H1 (cell line): ENCODE data around the gene LAMTOR3. TPM values are rescaled to one million over a fixed set of nuclear protein-coding genes. Genes with fewer than 3 reads are reported as not detected.

Source experiments
- CBX5 ChIP-seq: fragments of 300-800, 300-1000 bp; sonication (generic); IDR thresholded peaks from 2 replicates; pipeline ENCODE4 v1.7.1; 2016; ENCODE audit warnings: antibody characterized with exemption, low read length, low read depth
- GABPA ChIP-seq: IDR thresholded peaks from 2 replicates; pipeline ENCODE4 v1.6.1; 2011; ENCODE audit warnings: mild to moderate bottlenecking, low read length, moderate library complexity, borderline replicate concordance; ENCODE audit not compliant: insufficient read depth
- PHF8 ChIP-seq: fragments of 200-600 bp; sonication (generic); conservative IDR thresholded peaks from 2 replicates; pipeline ENCODE4 v1.7.1; 2012; ENCODE audit warnings: low read depth, mild to moderate bottlenecking, inconsistent platforms, low read length, moderate library complexity
- POLR2AphosphoS5 ChIP-seq: IDR thresholded peaks from 2 replicates; pipeline ENCODE4 v1.6.1; 2011; ENCODE audit warnings: low read depth, low read length
- SAP30 ChIP-seq: fragments of 300-600 bp; sonication (generic); IDR thresholded peaks from 2 replicates; pipeline ENCODE4 v1.7.1; 2012; ENCODE audit warnings: low read length, moderate library complexity, mild to moderate bottlenecking, inconsistent platforms; ENCODE audit not compliant: insufficient read depth, insufficient replicate concordance
- polyA plus RNA-seq, 7 experiments: library from polyadenylated mRNA; depleted of rRNA in 3 of 7; stranded (reverse) in 5 of 7; unstranded in 2 of 7; fragments of >200 nt in 5 of 7; fragments of 200-250 nt in 2 of 7; gene quantifications; 1 replicate in 5 of 7; 2 replicates in 1 of 7; 4 replicates in 1 of 7; pipeline versions ENCODE4 v1.2.1 to v1.2.3, GENCODE V29; 2011 to 2013; ENCODE audit warnings: missing spikeins in 2 of 7, mixed read lengths in 2 of 7
- total RNA-seq: library from RNA; stranded (reverse); fragmentation: NEBNext Ultra II Directional; extraction: Animal tissue kit (Norgen Biotek cat#: 25700); gene quantifications from 2 replicates; pipeline ENCODE4 v1.2.1, GENCODE V29; 2021
- TF ChIP-seq, protein P1 (sequence below): fragments of 300-600 bp; sonication (generic); IDR thresholded peaks from 2 replicates; pipeline ENCODE4 v1.7.1; 2012; ENCODE audit warnings: low read length, moderate library complexity, mild to moderate bottlenecking, inconsistent platforms; ENCODE audit not compliant: insufficient replicate concordance
- TF ChIP-seq, protein P2 (sequence below): IDR thresholded peaks from 2 replicates; pipeline ENCODE4 v1.6.1; 2011; ENCODE audit warnings: low read length, improper control_type of control experiment

Gene LAMTOR3
- total and polyA plus RNA-seq, 2 of the 8 experiments (the other 6 are each of a cell fraction or from before 2014, with no cell fraction given), result 25.1 to 34.4 TPM

GRCh38 chr4:99894161-99894997, at the start of gene LAMTOR3 (continued):
- TF ChIP-seq, protein P1, sequence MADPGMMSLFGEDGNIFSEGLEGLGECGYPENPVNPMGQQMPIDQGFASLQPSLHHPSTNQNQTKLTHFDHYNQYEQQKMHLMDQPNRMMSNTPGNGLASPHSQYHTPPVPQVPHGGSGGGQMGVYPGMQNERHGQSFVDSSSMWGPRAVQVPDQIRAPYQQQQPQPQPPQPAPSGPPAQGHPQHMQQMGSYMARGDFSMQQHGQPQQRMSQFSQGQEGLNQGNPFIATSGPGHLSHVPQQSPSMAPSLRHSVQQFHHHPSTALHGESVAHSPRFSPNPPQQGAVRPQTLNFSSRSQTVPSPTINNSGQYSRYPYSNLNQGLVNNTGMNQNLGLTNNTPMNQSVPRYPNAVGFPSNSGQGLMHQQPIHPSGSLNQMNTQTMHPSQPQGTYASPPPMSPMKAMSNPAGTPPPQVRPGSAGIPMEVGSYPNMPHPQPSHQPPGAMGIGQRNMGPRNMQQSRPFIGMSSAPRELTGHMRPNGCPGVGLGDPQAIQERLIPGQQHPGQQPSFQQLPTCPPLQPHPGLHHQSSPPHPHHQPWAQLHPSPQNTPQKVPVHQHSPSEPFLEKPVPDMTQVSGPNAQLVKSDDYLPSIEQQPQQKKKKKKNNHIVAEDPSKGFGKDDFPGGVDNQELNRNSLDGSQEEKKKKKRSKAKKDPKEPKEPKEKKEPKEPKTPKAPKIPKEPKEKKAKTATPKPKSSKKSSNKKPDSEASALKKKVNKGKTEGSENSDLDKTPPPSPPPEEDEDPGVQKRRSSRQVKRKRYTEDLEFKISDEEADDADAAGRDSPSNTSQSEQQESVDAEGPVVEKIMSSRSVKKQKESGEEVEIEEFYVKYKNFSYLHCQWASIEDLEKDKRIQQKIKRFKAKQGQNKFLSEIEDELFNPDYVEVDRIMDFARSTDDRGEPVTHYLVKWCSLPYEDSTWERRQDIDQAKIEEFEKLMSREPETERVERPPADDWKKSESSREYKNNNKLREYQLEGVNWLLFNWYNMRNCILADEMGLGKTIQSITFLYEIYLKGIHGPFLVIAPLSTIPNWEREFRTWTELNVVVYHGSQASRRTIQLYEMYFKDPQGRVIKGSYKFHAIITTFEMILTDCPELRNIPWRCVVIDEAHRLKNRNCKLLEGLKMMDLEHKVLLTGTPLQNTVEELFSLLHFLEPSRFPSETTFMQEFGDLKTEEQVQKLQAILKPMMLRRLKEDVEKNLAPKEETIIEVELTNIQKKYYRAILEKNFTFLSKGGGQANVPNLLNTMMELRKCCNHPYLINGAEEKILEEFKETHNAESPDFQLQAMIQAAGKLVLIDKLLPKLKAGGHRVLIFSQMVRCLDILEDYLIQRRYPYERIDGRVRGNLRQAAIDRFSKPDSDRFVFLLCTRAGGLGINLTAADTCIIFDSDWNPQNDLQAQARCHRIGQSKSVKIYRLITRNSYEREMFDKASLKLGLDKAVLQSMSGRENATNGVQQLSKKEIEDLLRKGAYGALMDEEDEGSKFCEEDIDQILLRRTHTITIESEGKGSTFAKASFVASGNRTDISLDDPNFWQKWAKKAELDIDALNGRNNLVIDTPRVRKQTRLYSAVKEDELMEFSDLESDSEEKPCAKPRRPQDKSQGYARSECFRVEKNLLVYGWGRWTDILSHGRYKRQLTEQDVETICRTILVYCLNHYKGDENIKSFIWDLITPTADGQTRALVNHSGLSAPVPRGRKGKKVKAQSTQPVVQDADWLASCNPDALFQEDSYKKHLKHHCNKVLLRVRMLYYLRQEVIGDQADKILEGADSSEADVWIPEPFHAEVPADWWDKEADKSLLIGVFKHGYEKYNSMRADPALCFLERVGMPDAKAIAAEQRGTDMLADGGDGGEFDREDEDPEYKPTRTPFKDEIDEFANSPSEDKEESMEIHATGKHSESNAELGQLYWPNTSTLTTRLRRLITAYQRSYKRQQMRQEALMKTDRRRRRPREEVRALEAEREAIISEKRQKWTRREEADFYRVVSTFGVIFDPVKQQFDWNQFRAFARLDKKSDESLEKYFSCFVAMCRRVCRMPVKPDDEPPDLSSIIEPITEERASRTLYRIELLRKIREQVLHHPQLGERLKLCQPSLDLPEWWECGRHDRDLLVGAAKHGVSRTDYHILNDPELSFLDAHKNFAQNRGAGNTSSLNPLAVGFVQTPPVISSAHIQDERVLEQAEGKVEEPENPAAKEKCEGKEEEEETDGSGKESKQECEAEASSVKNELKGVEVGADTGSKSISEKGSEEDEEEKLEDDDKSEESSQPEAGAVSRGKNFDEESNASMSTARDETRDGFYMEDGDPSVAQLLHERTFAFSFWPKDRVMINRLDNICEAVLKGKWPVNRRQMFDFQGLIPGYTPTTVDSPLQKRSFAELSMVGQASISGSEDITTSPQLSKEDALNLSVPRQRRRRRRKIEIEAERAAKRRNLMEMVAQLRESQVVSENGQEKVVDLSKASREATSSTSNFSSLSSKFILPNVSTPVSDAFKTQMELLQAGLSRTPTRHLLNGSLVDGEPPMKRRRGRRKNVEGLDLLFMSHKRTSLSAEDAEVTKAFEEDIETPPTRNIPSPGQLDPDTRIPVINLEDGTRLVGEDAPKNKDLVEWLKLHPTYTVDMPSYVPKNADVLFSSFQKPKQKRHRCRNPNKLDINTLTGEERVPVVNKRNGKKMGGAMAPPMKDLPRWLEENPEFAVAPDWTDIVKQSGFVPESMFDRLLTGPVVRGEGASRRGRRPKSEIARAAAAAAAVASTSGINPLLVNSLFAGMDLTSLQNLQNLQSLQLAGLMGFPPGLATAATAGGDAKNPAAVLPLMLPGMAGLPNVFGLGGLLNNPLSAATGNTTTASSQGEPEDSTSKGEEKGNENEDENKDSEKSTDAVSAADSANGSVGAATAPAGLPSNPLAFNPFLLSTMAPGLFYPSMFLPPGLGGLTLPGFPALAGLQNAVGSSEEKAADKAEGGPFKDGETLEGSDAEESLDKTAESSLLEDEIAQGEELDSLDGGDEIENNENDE, result no peak
- TF ChIP-seq GABPA, result peak; percentile 82; the same call in 1 of the 2 replicates
- TF ChIP-seq POLR2AphosphoS5, result peak; percentile 73
- TF ChIP-seq PHF8, result 0 out of 2 replicates have a peak, but pooled peaks have one; percentile 52
- TF ChIP-seq, protein P2, sequence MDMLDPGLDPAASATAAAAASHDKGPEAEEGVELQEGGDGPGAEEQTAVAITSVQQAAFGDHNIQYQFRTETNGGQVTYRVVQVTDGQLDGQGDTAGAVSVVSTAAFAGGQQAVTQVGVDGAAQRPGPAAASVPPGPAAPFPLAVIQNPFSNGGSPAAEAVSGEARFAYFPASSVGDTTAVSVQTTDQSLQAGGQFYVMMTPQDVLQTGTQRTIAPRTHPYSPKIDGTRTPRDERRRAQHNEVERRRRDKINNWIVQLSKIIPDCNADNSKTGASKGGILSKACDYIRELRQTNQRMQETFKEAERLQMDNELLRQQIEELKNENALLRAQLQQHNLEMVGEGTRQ, result peak; percentile 84
- TF ChIP-seq CBX5, result no peak
- peak; percentile 97 for TF ChIP-seq SAP30
